SH-SY5Y (cell line): ENCODE measurements around the gene RERE.

ENCODE experiments used
- GATA2 ChIP-seq: IDR thresholded peaks from 2 replicates; pipeline ENCODE4 v1.6.1; 2011; ENCODE audit warnings: mild to moderate bottlenecking, low read depth, low read length
- GATA3 ChIP-seq: IDR thresholded peaks from 2 replicates; pipeline ENCODE4 v1.6.1; 2011; ENCODE audit warnings: low read depth, mild to moderate bottlenecking, low read length, moderate library complexity

GRCh38 chr1:8487249-8487648 is 330.2 kb downstream of the RERE start:
- TF ChIP-seq GATA2: no peak
- TF ChIP-seq GATA3: no peak
